ENCODE measurements around the gene GNA15. TPM values are rescaled to one million over a fixed set of nuclear protein-coding genes. Genes with fewer than 3 reads are reported as not detected.
A peak's percentile ranks its signal among the peaks of the same experiment; 100 is the strongest.

The GNA15 gene
- total and polyA plus RNA-seq, 2 experiments from 2014 or later = 0.29 to 1.5 TPM

DNA sequence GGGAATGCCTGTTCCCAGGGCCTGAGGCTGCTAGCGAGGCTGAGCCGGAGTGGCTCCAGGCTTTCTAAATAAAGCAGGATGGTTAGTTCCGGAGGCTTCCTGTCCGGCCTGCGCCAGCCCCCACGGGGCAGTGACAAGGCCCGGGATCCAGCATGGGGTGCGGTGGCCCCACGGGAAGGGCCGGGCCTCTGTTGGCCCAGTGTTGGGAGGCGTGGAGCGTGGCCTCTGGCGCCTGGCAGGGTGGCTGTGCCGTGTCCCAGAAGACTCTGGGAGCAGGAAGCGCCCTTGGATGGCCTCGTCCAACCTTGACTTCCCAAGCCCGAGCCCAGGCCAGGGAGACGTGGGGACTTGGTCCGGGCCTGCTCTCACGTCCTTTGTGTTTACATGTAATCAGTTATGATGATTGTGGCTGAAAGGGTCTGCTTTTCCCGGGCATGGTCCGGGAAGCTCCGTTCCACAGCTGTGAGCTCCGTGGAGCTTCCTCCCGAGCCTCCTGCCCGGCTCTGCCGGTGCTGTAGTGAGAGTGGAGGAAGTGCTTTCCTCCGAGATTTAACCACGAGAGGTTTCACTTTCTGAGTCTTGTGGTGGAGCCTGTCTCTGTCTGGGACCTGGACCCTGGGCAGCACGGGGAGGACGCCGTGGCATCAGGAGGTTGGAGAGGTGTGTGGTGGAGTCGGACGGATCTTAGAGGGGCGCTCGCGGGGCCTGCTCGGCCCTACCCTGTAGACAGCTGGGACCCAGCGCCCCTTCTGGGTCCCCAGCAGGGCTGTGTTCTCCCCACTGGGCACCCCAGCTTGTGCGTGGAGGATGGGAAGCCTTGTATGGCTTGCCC, 37.1 kb upstream of the GNA15 start:
- Histone ChIP-seq H3K36me3 (replicated peaks; ENCODE audit: insufficient read depth, low read depth) (no peaks in the 10 kb centered on the region), H3K4me3 (no peak overlapping the region), H3K4me1 (ENCODE audit: insufficient read depth) (peaks cover 41% of the 10 kb centered on the region), H3K9me2 (replicated peaks; ENCODE audit: insufficient read depth) (no peaks in the 10 kb centered on the region), H3K27me3 (no peaks in the 10 kb centered on the region), H4K20me1 (ENCODE audit: insufficient read depth, poor library complexity, severe bottlenecking) (peaks cover 93% of the 10 kb centered on the region), H3K79me2 (peaks cover 93% of the 10 kb centered on the region), H2AFZ (no peak overlapping the region), H3K27ac (peak overlapping the region; percentile 92), H3K4me2 (peak overlapping the region; percentile 99), H3K9me3 (ENCODE audit: low read depth) (no peaks in the 10 kb centered on the region)
- 78% methylated on average over 36 of the region's 40 CpGs for WGBS (ENCODE audit: low lambda C conversion rate, missing lambda C conversion rate)
- no peak for DNase-seq (ENCODE audit: low spot score)
- TF ChIP-seq CTCF (IDR thresholded peaks at IDR 0.05; ENCODE audit: poor library complexity) = no peak
- no peak for TF ChIP-seq EZH2phosphoT487 (IDR thresholded peaks at IDR 0.05; ENCODE audit: low read depth, severe bottlenecking, unreplicated experiment)
- TF ChIP-seq EZH2 (IDR thresholded peaks at IDR 0.05; ENCODE audit: borderline replicate concordance) = no peak

DNA sequence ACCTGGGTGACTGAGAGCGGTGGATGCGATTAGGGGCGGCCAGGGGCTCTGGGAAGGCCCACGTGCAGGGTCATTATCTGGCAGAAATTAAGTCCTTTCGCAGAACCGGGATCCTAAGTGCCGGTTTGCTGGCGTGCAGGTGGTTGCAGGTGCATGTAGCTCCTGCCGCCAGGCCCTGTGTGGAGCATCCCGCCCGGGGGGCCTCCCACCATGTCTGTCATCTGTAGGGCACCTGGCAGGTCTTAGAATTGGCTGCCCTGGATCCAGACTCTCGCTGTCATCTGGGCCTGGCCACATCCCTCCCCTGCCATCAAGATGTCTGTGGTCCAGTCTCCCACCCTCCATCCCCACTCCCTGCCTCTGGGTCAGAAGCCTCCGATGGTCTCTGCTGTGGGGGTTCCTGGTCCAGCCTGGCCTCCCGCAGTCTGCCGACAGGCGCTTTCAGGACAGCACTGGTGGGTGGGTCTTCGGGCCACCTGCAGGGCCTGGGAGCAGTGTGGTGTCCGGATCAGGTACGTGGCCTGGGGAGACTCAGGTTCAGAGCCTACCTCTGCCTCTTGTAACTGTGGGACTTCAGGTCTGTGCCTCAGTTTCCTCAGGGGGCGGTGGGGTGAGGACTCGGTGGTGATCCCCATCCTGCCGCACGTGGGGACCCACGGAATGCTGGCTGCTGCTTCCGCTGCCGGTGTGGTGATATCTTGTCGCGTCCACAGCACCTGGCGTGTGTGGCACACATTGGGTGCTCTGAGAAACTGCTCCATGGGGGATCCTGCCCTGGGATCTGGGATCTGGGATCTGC, 36.3 kb upstream of the GNA15 start:
- Histone ChIP-seq H3K9me2 (replicated peaks; ENCODE audit: insufficient read depth) (no peaks in the 10 kb centered on the region), H4K20me1 (ENCODE audit: insufficient read depth, poor library complexity, severe bottlenecking) (peaks cover 98% of the 10 kb centered on the region), H3K4me2 (peak overlapping the region; percentile 99), H3K27ac (no peak overlapping the region), H3K9me3 (ENCODE audit: low read depth) (no peaks in the 10 kb centered on the region), H3K79me2 (peaks cover 98% of the 10 kb centered on the region), H3K36me3 (replicated peaks; ENCODE audit: insufficient read depth, low read depth) (no peaks in the 10 kb centered on the region), H2AFZ (no peak overlapping the region), H3K27me3 (no peaks in the 10 kb centered on the region), H3K4me3 (no peak overlapping the region), H3K4me1 (ENCODE audit: insufficient read depth) (peaks cover 43% of the 10 kb centered on the region)
- TF ChIP-seq EZH2phosphoT487 (IDR thresholded peaks at IDR 0.05; ENCODE audit: low read depth, severe bottlenecking, unreplicated experiment) (no peak), EZH2 (IDR thresholded peaks at IDR 0.05; ENCODE audit: borderline replicate concordance) (no peak), CTCF (IDR thresholded peaks at IDR 0.05; ENCODE audit: poor library complexity) (no peak)
- DNase-seq (ENCODE audit: low spot score) = no peak
- 95% methylated on average over 25 of the region's 29 CpGs for WGBS (ENCODE audit: low lambda C conversion rate, missing lambda C conversion rate)

DNA sequence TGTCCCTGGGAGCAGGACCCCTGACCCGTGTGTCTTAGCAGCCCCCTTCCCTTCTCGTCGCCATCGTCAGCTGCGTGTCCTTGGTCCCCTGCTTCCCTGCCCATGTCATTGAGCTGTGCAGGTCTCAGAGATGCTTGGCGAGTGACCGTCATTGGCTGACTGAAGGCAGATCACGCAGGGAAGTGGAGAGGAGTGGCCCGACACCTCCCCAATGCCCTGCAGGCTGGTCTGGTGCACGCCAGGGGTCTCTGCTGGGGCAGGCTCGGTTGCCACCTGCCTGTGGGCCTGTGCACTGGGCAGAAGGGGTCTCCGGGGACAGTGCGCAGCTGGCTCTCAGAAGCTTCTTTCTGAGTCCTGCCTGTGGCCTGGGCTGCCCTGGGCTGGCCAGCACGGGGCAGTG, 35.5 kb upstream of the GNA15 start:
- H3K79me2 ChIP-seq = peaks cover 98% of the 10 kb centered on the region
- TF ChIP-seq EZH2 (IDR thresholded peaks at IDR 0.05; ENCODE audit: borderline replicate concordance) (no peak), CTCF (IDR thresholded peaks at IDR 0.05; ENCODE audit: poor library complexity) (no peak), EZH2phosphoT487 (IDR thresholded peaks at IDR 0.05; ENCODE audit: low read depth, severe bottlenecking, unreplicated experiment) (no peak)
- no peak overlapping the region for H3K4me3 ChIP-seq
- H3K9me2 ChIP-seq (replicated peaks; ENCODE audit: insufficient read depth) = no peaks in the 10 kb centered on the region
- H3K27ac ChIP-seq = no peak overlapping the region
- H3K4me1 ChIP-seq (ENCODE audit: insufficient read depth) = peaks cover 43% of the 10 kb centered on the region
- 87% methylated on average over 12 of the region's 14 CpGs for WGBS (ENCODE audit: low lambda C conversion rate, missing lambda C conversion rate)
- no peaks in the 10 kb centered on the region for H3K9me3 ChIP-seq (ENCODE audit: low read depth)
- peaks cover 98% of the 10 kb centered on the region for H4K20me1 ChIP-seq (ENCODE audit: insufficient read depth, poor library complexity, severe bottlenecking)
- no peak overlapping the region for H3K4me2 ChIP-seq
- DNase-seq (ENCODE audit: low spot score) = no peak
- H3K36me3 ChIP-seq (replicated peaks; ENCODE audit: insufficient read depth, low read depth) = no peaks in the 10 kb centered on the region
- H3K27me3 ChIP-seq = no peaks in the 10 kb centered on the region
- H2AFZ ChIP-seq = no peak overlapping the region
